H1 (cell line): ENCODE results near the gene GUCY1B1.

Experiments used
- BACH1 ChIP-seq: IDR thresholded peaks from 2 replicates; pipeline ENCODE4 v1.6.1; 2012; ENCODE audit warnings: low read length, improper control_type of control experiment
- CTCF ChIP-seq, 3 experiments: IDR thresholded peaks; 1 replicate in 2 of 3; 2 replicates in 1 of 3; pipeline versions ENCODE4 v1.5.1 to v1.6.1; 2011; ENCODE audit warnings: low read length in 3 of 3, mild to moderate bottlenecking in 3 of 3, inconsistent platforms in 2 of 3, low read depth in 1 of 3, moderate library complexity in 1 of 3; ENCODE audit not compliant: insufficient read depth in 1 of 3; ENCODE audit errors: control extremely low read depth in 1 of 3
- EZH2 ChIP-seq: fragments of 200-600 bp; sonication (generic); IDR thresholded peaks from 2 replicates; pipeline ENCODE4 v1.7.1; 2012; ENCODE audit warnings: low read depth, mild to moderate bottlenecking, moderate library complexity, low read length, inconsistent platforms; ENCODE audit not compliant: severe bottlenecking
- JUND ChIP-seq: IDR thresholded peaks from 2 replicates; pipeline ENCODE4 v1.6.1; 2011; ENCODE audit warnings: mild to moderate bottlenecking, improper control_type of control experiment, low read length
- POLR2AphosphoS5 ChIP-seq: IDR thresholded peaks from 2 replicates; pipeline ENCODE4 v1.6.1; 2011; ENCODE audit warnings: low read depth, low read length
- SP1 ChIP-seq: IDR thresholded peaks from 2 replicates; pipeline ENCODE4 v1.6.1; 2011; ENCODE audit warnings: low read depth, low read length
- TEAD4 ChIP-seq: IDR thresholded peaks from 2 replicates; pipeline ENCODE4 v1.6.1; 2012; ENCODE audit warnings: low read depth, low read length, inconsistent platforms, mixed read lengths

DNA sequence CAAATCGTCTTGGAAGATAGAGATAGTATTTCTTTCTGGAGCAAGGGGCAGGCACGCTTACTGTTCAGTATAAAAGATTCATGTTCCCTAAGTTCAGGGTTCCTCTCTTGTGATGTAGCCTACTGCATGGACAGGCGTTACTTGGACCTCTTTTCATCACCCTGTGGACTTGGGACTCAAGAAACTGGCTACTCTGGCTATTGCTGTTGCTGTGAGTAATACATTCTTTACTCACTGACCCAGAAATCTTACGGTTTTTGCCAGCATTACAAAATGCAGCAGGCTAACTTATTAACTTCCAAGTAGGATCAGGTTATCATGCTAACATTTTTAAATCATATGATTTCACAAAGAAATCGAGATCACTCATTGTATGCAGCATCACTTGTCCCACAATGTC lies 12.8 kb upstream of the GUCY1B1 start:
- TF ChIP-seq SP1: no peak
- no peak for TF ChIP-seq EZH2
- no peak for TF ChIP-seq POLR2AphosphoS5
- no peak for TF ChIP-seq CTCF (IDR thresholded peaks at IDR 0.05; ENCODE audit: control extremely low read depth in 1 of 3, insufficient read depth in 1 of 3, low read depth in 1 of 3, low read length in 3 of 3)
- no peak for TF ChIP-seq TEAD4
- no peak for TF ChIP-seq JUND
- no peak for TF ChIP-seq BACH1
